ENCODE data around the gene DNLZ.

The DNLZ gene

GRCh38 chr9:136374183-136374575, 10.6 kb upstream of the DNLZ start:
- TF ChIP-seq CTCF (IDR thresholded peaks at IDR 0.05; ENCODE audit: low read depth, low read length): no peak
- TF ChIP-seq MAX (IDR thresholded peaks at IDR 0.05; ENCODE audit: low read depth, low read length): no peak
- TF ChIP-seq POLR2A (IDR thresholded peaks at IDR 0.05; ENCODE audit: extremely low read depth, insufficient read length): no peak
- no peak for TF ChIP-seq MYC (IDR thresholded peaks at IDR 0.05; ENCODE audit: low read depth, low read length)
- DNase-seq (ENCODE audit: low read depth): no peak
- no peak overlapping the region for H3K4me3 ChIP-seq (ENCODE audit: low read depth, low read length)

GRCh38 chr9:136373300-136374182, 10.0 kb upstream of the DNLZ start, which contains the start of gene CARD9:
CARD9 (minus strand) TSS chr9:136373669; CDS start chr9:136372078, 1,591 bp downstream.
- peak; percentile 94 for DNase-seq (ENCODE audit: low read depth)

GRCh38 chr9:136372561-136373299, 9.2 kb upstream of the DNLZ start:
- DNase-seq (ENCODE audit: low read depth): peak; percentile 96
- no peak for TF ChIP-seq POLR2A (IDR thresholded peaks at IDR 0.05; ENCODE audit: extremely low read depth, insufficient read length)
- TF ChIP-seq MAX (IDR thresholded peaks at IDR 0.05; ENCODE audit: low read depth, low read length): peak; percentile 93
- peak; percentile 73 for TF ChIP-seq MYC (IDR thresholded peaks at IDR 0.05; ENCODE audit: low read depth, low read length)
- TF ChIP-seq CTCF (IDR thresholded peaks at IDR 0.05; ENCODE audit: low read depth, low read length): peak; percentile 36
- H3K4me3 ChIP-seq (ENCODE audit: low read depth, low read length): peak overlapping the region; percentile 92

More at GRCh38 chr9:136373300-136374182, 10.0 kb upstream of the DNLZ start, which contains the start of gene CARD9:
- TF ChIP-seq POLR2A (IDR thresholded peaks at IDR 0.05; ENCODE audit: extremely low read depth, insufficient read length) (peak; percentile 78), MYC (IDR thresholded peaks at IDR 0.05; ENCODE audit: low read depth, low read length) (peak; percentile 78), MAX (IDR thresholded peaks at IDR 0.05; ENCODE audit: low read depth, low read length) (peak; percentile 50; the same call in 1 of the 2 replicates), CTCF (IDR thresholded peaks at IDR 0.05; ENCODE audit: low read depth, low read length) (no peak)
- peak within 1 kb of the TSS; percentile 92 for H3K4me3 ChIP-seq (ENCODE audit: low read depth, low read length)

GRCh38 chr9:136372006-136372405, 8.5 kb upstream of the DNLZ start:
- TF ChIP-seq CTCF (IDR thresholded peaks at IDR 0.05; ENCODE audit: low read depth, low read length) (no peak), POLR2A (IDR thresholded peaks at IDR 0.05; ENCODE audit: extremely low read depth, insufficient read length) (no peak), MYC (IDR thresholded peaks at IDR 0.05; ENCODE audit: low read depth, low read length) (no peak), MAX (IDR thresholded peaks at IDR 0.05; ENCODE audit: low read depth, low read length) (no peak)
- peak overlapping the region; percentile 92 for H3K4me3 ChIP-seq (ENCODE audit: low read depth, low read length)
- DNase-seq (ENCODE audit: low read depth): no peak

- DNase-seq (ENCODE audit: low read depth): no peak
- H3K4me3 ChIP-seq (ENCODE audit: low read depth, low read length): no peak overlapping the region
- TF ChIP-seq POLR2A (IDR thresholded peaks at IDR 0.05; ENCODE audit: extremely low read depth, insufficient read length) (no peak), MAX (IDR thresholded peaks at IDR 0.05; ENCODE audit: low read depth, low read length) (no peak), CTCF (IDR thresholded peaks at IDR 0.05; ENCODE audit: low read depth, low read length) (no peak), MYC (IDR thresholded peaks at IDR 0.05; ENCODE audit: low read depth, low read length) (no peak)
These were observed 8.0 kb upstream of the DNLZ start for GRCh38 chr9:136371533-136371880.
